Skeletal muscle tissue (tissue), 4 donors: Measurements from ENCODE around the gene SUGP1. TPM values are rescaled to one million over a fixed set of nuclear protein-coding genes. Genes with fewer than 3 reads are reported as not detected.

Experiments used
- H3K27ac ChIP-seq: one replicate; pipeline ENCODE4 v1.7.0; 2013; ENCODE audit warnings: mild to moderate bottlenecking, low read depth, low read length, inconsistent platforms
- H3K27me3 ChIP-seq, 3 donors: one replicate each; pipeline ENCODE4 v1.7.0; 2013; ENCODE audit warnings: low read length in 3 of 3; ENCODE audit not compliant: control insufficient read depth in 3 of 3, insufficient read depth in 3 of 3
- H3K36me3 ChIP-seq, 3 donors: one replicate each; pipeline ENCODE4 v1.7.0; 2013; ENCODE audit warnings: low read length in 3 of 3; ENCODE audit not compliant: control insufficient read depth in 3 of 3, insufficient read depth in 3 of 3
- H3K4me1 ChIP-seq, 3 donors: one replicate each; pipeline ENCODE4 v1.7.0; 2013; ENCODE audit warnings: low read length in 3 of 3, mild to moderate bottlenecking in 3 of 3; ENCODE audit not compliant: control insufficient read depth in 3 of 3, insufficient read depth in 3 of 3
- H3K4me3 ChIP-seq, 3 donors: one replicate each; pipeline ENCODE4 v1.7.0; 2013; ENCODE audit warnings: low read length in 3 of 3
- H3K9ac ChIP-seq, 3 donors: one replicate each; pipeline ENCODE4 v1.7.0; 2013; ENCODE audit warnings: low read length in 3 of 3, mild to moderate bottlenecking in 3 of 3, moderate library complexity in 2 of 3, low read depth in 1 of 3
- H3K9me3 ChIP-seq, 3 donors: one replicate each; pipeline ENCODE4 v1.7.0; 2013; ENCODE audit warnings: low read length in 3 of 3; ENCODE audit not compliant: control insufficient read depth in 3 of 3
- total RNA-seq: library from RNA; depleted of rRNA; stranded (reverse); fragments of >200 nt; gene quantifications from one replicate; pipeline ENCODE4 v1.2.3, GENCODE V29; 2014
- donor health status: Osteomylitis.

The SUGP1 gene
- total RNA-seq, 1 donor from 2014 or later = 13.6 TPM

- H3K9ac ChIP-seq = no peak overlapping the region
- H3K27me3 ChIP-seq = peaks cover 0 to 3% (median 2%) of the 10 kb centered on the region in 3 donors
- no peak overlapping the region for H3K27ac ChIP-seq
- no peaks in the 10 kb centered on the region for H3K9me3 ChIP-seq
- no peak overlapping the region for H3K4me3 ChIP-seq
- H3K36me3 ChIP-seq = peaks cover 46 to 54% (median 50%) of the 10 kb centered on the region in 3 donors
- peaks cover 0 to 4% (median 4%) of the 10 kb centered on the region in 3 donors for H3K4me1 ChIP-seq
Observed at GRCh38 chr19:19279062-19279612, 41.2 kb downstream of the SUGP1 start.

DNA sequence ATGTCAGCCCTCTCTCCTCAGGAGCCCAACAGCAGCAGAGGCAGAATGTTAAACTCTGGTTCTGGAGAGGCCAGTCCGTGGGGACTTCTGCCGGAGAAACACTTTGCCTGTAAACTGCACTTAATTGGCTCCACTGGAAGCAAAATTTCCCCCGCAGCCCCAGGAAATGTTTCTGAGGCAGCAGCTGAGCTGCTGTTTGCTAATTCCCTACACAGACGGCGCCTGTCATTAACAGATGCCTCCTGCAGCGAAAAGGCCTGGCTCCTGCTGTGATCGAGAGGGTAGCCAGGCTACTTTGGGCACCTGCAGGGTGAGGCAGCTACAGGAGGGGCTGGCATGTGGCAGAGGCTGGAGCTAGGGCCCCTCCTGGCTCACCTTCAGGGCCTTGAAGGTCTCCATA, 42.0 kb downstream of the SUGP1 start:
- H3K4me1 ChIP-seq = peaks cover 0 to 4% (median 4%) of the 10 kb centered on the region in 3 donors
- H3K27ac ChIP-seq = no peak overlapping the region
- H3K4me3 ChIP-seq = no peak overlapping the region
- H3K36me3 ChIP-seq = peaks cover 46 to 54% (median 48%) of the 10 kb centered on the region in 3 donors
- no peaks in the 10 kb centered on the region for H3K9me3 ChIP-seq
- no peak overlapping the region for H3K9ac ChIP-seq
- peaks cover 5 to 11% (median 8%) of the 10 kb centered on the region in 3 donors for H3K27me3 ChIP-seq

GRCh38 chr19:19276851-19277250, 43.5 kb downstream of the SUGP1 start:
- Histone ChIP-seq H3K27ac (no peak overlapping the region), H3K9me3 (no peaks in the 10 kb centered on the region), H3K4me3 (no peak overlapping the region), H3K4me1 (peaks cover 0 to 4% (median 4%) of the 10 kb centered on the region in 3 donors), H3K9ac (no peak overlapping the region), H3K36me3 (peaks cover 46 to 54% (median 46%) of the 10 kb centered on the region in 3 donors), H3K27me3 (peaks cover 5 to 18% (median 17%) of the 10 kb centered on the region in 3 donors)

DNA sequence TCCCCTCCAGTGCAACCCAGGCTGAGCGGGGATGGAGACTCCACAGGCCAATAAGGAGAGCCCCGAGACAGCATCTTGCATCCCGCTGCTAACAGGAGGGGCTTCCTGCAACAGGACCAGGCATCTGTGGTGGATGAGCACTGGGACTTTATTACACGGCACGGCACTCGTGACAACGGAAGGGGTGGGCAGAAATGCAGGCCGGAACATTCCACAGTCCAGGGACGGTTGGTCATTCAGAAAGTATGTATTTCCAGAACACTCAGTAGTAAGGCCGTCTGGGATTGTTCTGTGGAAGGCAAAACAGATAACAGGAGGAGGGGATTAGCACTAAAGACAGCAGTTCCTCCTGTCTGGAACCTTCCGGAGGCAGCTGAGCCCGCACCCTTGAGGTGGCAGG, 43.9 kb downstream of the SUGP1 start:
- H3K36me3 ChIP-seq = peaks cover 42 to 50% (median 44%) of the 10 kb centered on the region in 3 donors
- no peak overlapping the region for H3K9ac ChIP-seq
- H3K4me3 ChIP-seq = no peak overlapping the region
- peaks cover 5 to 21% (median 17%) of the 10 kb centered on the region in 3 donors for H3K27me3 ChIP-seq
- H3K27ac ChIP-seq = no peak overlapping the region
- H3K9me3 ChIP-seq = no peaks in the 10 kb centered on the region
- H3K4me1 ChIP-seq = peaks cover 0 to 4% (median 4%) of the 10 kb centered on the region in 3 donors

DNA sequence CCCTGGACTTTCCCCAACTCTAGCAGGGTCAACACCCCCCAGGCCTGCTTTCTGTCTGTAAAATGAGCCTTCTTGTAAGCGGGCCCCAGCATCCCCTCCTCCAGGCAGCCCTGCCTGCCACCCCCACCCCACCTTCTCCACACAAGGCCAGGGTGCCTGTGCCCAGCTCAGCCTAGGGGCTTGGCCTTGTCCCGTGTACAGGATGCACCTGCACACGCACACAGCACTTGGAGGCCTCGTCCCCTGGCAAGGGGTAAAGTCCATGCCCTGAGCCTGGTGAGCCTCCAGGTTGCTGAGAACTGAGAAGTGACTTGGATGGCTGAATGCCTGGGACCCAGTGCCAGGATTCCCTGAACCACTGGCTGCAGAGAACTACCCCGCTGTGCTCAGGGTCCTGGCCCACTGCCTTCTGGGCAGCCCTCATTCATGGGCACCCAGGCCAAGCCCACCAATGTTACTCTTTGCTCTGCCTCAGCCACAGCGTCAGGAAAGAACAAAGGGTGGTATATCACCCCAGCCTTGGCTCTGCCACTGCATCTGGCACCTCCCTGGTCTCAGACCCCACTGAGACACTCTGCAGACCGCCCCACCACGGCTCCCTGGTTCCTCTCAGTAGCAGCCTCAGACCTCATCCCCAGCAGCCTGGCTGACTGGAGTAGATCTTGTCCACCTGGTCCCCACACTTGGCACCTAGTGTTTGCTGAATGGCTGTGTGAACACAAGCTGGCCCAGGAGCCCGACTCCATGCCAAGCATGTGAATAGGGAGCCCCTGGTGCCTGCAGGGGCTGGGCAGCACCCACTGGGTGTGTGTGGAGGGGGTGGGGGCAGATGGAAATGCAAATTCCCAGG, 45.4 kb downstream of the SUGP1 start:
- peaks cover 8 to 21% (median 17%) of the 10 kb centered on the region in 3 donors for H3K27me3 ChIP-seq
- H3K36me3 ChIP-seq = peaks cover 35 to 40% (median 37%) of the 10 kb centered on the region in 3 donors
- no peak overlapping the region for H3K9ac ChIP-seq

GRCh38 chr19:19274146-19274545, 46.2 kb downstream of the SUGP1 start:
- no peaks in the 10 kb centered on the region for H3K9me3 ChIP-seq
- peaks cover 27 to 33% (median 32%) of the 10 kb centered on the region in 3 donors for H3K36me3 ChIP-seq
- no peak overlapping the region for H3K9ac ChIP-seq
- H3K27ac ChIP-seq = no peak overlapping the region
- no peaks in the 10 kb centered on the region for H3K4me1 ChIP-seq
- peaks cover 8 to 21% (median 17%) of the 10 kb centered on the region in 3 donors for H3K27me3 ChIP-seq
- no peak overlapping the region for H3K4me3 ChIP-seq

More for the DNA sequence above, 45.4 kb downstream of the SUGP1 start:
- H3K27ac ChIP-seq = no peak overlapping the region
- no peaks in the 10 kb centered on the region for H3K4me1 ChIP-seq
- no peak overlapping the region for H3K4me3 ChIP-seq
- no peaks in the 10 kb centered on the region for H3K9me3 ChIP-seq

GRCh38 chr19:19271828-19272599, 48.3 kb downstream of the SUGP1 start:
- H3K27ac ChIP-seq = no peak overlapping the region
- H3K9ac ChIP-seq = no peak overlapping the region
- peaks cover 8 to 18% (median 12%) of the 10 kb centered on the region in 3 donors for H3K36me3 ChIP-seq
- H3K4me3 ChIP-seq = no peak overlapping the region
- H3K9me3 ChIP-seq = no peaks in the 10 kb centered on the region
- no peaks in the 10 kb centered on the region for H3K4me1 ChIP-seq
- peaks cover 8 to 21% (median 17%) of the 10 kb centered on the region in 3 donors for H3K27me3 ChIP-seq

GRCh38 chr19:19270749-19271571, 49.3 kb downstream of the SUGP1 start:
- Histone ChIP-seq H3K36me3 (peaks cover 0 to 11% (median 3%) of the 10 kb centered on the region in 3 donors), H3K27ac (no peak overlapping the region), H3K9me3 (no peaks in the 10 kb centered on the region), H3K4me3 (no peak overlapping the region), H3K4me1 (no peaks in the 10 kb centered on the region), H3K27me3 (peaks cover 8 to 21% (median 17%) of the 10 kb centered on the region in 3 donors), H3K9ac (no peak overlapping the region)
